Measurements from ENCODE around the gene MDH1. TPM values are rescaled to one million over a fixed set of nuclear protein-coding genes. Genes with fewer than 3 reads are reported as not detected.

The MDH1 gene
- total RNA-seq, 1 donor from 2014 or later: 155 TPM

- H3K27me3 Mint-ChIP-seq (ENCODE audit: low read depth): no peaks in the 10 kb centered on the region
- H3K9me3 Mint-ChIP-seq: peaks cover 9% of the 10 kb centered on the region
- no peaks in the 10 kb centered on the region for H3K4me1 Mint-ChIP-seq
- DNase-seq (ENCODE audit: low read depth, low spot score): no peak
- H3K27ac Mint-ChIP-seq (ENCODE audit: unreplicated experiment): no peak overlapping the region
- TF ChIP-seq, protein P1, sequence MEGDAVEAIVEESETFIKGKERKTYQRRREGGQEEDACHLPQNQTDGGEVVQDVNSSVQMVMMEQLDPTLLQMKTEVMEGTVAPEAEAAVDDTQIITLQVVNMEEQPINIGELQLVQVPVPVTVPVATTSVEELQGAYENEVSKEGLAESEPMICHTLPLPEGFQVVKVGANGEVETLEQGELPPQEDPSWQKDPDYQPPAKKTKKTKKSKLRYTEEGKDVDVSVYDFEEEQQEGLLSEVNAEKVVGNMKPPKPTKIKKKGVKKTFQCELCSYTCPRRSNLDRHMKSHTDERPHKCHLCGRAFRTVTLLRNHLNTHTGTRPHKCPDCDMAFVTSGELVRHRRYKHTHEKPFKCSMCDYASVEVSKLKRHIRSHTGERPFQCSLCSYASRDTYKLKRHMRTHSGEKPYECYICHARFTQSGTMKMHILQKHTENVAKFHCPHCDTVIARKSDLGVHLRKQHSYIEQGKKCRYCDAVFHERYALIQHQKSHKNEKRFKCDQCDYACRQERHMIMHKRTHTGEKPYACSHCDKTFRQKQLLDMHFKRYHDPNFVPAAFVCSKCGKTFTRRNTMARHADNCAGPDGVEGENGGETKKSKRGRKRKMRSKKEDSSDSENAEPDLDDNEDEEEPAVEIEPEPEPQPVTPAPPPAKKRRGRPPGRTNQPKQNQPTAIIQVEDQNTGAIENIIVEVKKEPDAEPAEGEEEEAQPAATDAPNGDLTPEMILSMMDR (conservative IDR thresholded peaks at IDR 0.05): no peak
- peaks cover 6% of the 10 kb centered on the region for H3K36me3 Mint-ChIP-seq (ENCODE audit: low read depth)
- H3K4me3 Mint-ChIP-seq: no peak overlapping the region
These were observed 66.2 kb downstream of the MDH1 start for GRCh38 chr2:63654959-63655358.

Other genes with a start within 250 kb of the MDH1 start
- 6.8 and 9.1 TPM in 2 replicates for gene WDPCP, start 486 bp upstream of the MDH1 start, total RNA-seq

Measured in neural crest cell (in vitro differentiated cells).